MV-4-11 (cell line): Measurements from ENCODE around the gene EPS8L1.
A peak's percentile ranks its signal among the peaks of the same experiment; 100 is the strongest.

Experiments
- DNase-seq: peaks from one replicate; lab custom pipeline; 2025; lab: John Stamatoyannopoulos, UW

Gene EPS8L1

DNA sequence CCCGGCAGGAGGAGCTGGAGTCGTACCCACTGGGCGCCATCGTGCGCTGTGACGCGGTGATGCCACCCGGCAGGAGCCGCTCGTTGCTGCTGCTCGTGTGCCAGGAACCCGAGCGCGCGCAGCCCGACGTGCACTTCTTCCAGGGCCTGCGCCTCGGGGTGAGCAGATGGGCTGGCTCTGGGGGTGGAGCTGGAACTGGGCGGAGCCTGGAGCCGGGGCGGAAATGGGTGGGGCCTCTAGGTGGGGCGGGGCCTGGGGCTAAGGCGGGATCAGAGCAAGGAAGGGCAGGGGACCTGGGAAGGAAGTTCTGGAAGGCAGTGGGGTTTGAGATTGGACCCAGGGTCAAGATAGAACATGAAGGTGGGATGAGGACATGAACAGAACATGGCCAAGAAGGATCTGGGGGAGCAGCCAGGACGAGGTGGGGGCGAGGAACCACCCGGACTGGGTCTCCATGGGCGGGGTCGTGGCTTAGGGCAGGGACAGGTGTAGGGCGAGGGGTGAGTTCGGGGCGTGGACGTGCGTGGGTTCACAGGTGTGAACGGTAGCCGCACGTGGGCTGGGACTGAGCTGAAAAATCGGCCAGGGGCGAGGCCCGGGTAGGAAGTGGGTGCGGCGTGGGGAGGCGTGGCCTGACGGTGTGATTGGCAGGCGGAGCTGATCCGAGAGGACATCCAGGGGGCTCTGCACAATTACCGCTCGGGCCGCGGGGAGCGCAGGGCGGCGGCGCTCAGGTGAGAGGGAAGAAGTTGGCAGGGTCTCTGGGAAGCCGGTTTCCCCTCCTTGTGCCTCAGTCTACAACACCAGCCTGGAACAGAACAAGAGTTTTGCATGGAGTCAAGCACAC lies 4.7 kb downstream of the EPS8L1 start:
- DNase-seq = peak; percentile 88

DNA sequence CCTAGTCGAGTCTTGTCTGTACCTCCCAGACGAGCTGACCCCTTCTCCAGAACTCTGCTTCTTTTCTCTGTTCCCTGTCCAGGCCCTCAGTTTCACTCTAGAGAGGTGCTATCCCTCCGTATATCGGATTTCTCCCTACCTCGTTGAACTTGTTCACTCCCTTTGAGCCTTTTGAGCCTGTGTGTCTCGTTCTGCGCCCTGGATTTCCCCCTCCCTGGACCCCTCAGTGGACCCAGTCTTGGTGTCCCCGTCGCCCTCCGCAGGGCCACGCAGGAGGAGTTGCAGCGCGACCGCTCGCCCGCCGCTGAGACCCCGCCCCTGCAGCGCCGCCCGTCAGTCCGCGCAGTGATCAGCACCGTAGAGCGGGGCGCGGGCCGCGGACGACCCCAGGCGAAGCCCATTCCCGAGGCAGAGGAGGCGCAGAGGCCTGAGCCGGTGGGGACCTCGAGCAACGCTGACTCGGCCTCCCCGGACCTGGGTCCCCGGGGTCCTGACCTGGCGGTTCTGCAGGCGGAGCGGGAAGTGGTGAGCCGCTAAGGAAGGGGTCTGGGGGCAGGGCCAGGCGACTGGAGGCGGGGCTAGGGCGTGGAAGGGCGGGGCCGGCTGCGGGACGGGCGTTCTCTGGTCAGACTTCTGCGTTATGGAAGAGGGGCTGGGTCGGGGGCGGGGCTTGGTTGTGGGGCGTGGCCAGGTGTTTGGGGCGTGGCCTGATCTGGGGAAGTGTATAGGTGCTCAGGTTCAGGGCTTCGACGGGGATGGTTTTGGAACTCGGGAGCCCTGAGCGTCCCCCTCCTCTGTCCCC lies 5.5 kb downstream of the EPS8L1 start:
- DNase-seq = peak; percentile 90

DNA sequence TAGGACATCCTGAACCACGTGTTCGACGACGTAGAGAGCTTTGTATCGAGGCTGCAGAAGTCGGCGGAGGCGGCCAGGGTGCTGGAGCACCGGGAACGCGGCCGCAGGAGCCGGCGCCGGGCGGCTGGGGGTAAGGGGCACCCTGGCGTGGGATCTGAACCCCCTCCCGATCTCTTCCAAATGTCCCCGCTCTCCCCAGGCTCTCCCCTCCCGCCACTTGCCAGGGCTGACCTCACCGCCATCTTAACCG lies 6.0 kb downstream of the EPS8L1 start:
- no peak for DNase-seq

DNA sequence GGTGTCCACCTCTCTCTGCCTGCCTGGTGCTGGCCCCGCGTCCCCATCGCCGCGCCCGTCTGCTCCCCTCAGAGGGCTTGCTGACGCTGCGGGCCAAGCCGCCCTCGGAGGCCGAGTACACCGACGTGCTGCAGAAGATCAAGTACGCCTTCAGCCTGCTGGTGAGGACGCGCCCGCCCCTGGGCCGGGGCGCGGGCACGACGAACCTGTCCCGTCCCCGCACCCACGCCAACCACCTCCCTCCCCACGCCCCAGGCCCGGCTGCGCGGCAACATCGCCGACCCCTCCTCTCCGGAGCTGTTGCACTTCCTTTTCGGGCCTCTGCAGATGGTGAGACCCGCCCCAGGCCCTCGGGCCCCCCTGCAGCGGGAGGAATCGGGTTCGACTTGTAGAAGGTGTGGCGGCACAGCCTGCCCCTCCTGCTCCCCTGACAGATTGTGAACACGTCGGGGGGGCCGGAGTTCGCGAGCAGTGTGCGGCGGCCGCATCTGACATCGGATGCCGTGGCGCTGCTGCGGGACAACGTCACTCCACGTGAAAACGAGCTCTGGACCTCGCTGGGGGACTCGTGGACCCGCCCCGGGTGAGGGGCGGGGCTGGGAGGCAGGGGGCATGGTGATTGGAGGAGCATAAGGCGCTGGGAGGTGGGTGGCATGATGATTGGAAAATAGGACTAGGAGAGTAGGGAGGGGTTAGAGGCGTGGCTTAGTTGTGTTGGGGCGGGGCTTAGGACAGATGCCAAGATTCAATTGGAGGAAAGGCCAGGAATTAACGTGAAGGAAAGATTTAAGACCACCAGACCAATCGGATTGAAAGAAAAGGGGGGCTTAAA lies 6.6 kb downstream of the EPS8L1 start:
- no peak for DNase-seq

DNA sequence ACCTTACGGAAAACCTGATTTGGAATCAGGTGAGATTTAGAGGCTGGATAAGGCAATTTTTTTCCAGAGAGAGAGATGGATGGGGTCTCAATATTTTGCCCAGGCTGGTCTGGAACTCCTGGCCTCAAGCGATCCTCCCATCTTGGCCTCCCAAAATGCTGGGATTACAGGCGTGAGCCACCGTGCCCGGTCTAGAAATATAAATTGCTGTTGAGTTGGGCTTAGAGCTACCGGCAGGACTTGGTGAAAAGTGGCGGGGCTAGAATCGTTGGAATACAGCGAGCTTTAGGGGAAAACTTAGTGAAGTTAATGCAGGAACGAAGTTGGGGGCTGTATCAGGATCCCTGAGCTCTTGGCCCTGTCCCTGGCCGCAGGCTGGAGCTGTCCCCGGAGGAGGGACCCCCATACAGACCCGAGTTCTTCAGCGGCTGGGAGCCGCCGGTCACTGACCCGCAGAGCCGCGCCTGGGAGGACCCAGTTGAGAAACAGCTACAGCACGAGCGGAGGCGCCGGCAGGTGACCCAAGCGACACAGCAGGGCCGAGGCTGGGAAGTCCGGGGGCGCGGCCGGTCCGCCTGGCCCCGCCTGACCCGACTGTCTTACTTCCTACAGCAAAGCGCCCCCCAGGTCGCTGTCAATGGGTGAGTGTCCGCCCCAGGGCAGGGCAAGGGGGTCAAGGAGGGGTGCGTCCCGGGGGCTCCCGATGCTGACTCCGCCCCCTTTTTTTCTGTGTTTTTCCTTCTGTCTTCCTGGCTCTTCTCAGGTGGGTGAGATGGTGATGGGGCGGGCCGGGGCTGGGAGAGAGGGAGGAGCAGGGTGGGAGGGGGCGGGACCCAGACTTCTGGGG lies 7.6 kb downstream of the EPS8L1 start:
- no peak for DNase-seq

DNA sequence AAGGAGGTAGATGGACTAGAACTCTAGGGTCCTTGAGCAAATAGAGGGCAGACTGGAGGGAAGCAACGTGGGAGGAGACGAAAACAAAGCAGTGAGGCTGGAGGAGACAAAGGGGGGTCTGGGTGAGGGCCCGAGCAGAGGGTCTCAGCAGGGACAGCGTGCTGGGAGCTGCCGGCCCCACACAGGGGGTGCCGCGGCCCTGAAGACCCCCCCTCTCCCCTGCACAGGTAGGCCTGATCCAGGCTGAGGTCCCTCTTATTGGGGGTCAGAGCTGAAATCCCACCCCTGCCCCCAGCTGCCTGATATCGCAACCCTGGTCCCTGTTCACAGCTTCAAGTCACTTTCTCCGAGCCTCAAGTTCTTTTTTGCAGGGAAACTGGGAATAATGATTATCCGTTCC lies 8.7 kb downstream of the EPS8L1 start:
- DNase-seq = no peak

DNA sequence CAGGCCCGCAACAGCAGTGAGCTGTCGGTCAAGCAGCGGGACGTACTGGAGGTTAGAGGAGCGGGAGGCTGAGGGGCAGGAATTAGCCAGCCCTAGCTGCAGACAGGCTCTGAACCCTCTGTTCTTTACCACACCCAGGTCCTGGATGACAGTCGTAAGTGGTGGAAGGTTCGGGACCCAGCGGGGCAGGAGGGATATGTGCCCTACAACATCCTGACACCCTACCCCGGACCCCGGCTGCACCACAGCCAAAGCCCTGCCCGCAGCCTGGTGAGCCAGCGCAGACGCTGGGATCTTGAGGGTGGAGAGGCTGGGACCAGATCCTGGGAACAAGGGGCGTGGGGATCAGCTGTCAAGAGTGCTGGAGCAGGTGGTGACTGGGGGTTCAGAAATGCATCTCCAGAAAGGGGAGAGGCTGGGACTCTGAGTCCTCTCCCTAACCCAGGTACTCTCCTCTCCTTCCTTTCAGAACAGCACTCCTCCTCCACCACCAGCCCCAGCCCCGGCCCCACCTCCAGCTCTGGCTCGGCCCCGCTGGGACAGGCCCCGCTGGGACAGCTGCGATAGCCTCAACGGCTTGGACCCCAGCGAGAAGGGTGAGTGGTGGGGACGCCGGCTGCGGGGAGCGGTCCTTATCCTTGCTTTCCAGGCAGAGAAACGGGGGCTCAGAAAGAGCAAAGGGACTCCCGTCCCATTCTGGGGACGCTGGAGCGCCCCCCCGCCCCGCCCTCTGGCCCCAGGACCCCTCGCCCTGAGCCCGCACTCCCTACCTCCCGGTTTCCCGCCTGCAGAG lies 10.4 kb downstream of the EPS8L1 start:
- DNase-seq = no peak

DNA sequence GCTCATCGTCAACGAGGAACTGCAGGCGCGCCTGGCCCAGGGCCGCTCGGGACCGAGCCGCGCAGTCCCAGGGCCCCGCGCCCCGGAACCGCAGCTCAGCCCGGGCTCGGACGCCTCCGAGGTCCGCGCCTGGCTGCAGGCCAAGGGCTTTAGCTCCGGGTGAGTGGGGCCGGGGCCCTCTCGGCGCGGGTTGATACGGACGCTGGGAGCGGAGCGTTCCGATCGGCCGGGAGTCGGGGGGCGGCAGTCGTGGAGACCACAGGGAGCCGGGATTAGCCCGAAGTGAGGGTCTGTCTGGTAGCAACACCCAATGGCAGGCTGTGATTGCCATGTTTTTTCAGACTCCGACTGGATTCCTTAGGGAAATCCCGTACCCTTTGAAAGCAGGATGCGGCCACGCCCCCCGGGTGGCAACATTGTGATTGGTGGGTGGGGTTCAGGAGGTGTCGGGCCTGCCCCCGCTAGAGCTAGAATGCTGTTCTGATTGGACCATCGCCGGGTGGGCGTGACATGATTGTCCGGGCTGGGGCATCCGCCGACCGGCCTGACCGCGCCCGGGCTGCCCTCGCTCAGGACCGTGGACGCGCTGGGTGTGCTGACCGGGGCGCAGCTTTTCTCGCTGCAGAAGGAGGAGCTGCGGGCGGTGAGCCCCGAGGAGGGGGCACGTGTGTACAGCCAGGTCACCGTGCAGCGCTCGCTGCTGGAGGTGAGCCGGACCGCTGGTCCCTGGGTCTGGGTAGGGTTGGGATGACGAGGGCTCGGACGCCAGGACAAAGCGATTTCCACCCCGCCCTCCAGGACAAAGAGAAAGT lies 11.3 kb downstream of the EPS8L1 start:
- DNase-seq = no peak

DNA sequence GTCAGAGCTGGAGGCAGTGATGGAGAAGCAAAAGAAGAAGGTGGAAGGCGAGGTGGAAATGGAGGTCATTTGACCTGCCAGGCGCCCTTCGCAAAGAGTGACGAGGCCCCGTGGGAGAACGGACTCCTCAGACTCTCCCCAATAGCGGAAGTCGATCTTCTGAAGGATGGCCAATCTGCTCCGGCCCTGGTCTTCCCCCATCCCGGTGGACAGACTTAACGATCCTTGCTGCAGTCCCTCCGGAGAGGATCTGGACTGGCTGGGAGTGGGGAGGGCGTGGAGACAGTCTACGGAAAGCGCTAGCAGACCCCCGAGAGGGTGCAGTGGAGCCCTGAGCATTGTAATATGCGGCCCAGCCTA lies 11.9 kb downstream of the EPS8L1 start:
- DNase-seq = no peak

DNA sequence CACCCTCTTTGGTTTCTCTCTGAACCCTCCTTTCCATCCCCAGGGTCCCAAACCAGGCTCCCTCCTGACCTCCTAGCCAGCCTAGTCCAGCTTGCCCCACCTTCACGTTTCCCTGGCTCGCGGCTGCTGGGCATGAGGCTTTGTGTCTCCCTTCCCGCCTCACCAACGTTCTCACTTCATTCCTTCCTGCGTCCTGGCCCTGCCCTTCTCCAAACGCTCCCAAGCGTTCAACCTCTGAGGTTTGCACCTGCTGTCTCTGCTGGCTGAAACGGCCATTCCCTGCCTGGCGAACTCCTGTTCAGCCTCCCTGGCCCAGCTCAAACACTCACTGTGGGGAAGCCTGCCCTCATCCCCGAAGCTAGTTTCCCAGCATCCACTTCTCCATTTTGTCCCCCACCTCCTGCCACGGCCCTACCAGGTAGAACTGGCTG lies 12.4 kb downstream of the EPS8L1 start:
- DNase-seq = no peak

DNA sequence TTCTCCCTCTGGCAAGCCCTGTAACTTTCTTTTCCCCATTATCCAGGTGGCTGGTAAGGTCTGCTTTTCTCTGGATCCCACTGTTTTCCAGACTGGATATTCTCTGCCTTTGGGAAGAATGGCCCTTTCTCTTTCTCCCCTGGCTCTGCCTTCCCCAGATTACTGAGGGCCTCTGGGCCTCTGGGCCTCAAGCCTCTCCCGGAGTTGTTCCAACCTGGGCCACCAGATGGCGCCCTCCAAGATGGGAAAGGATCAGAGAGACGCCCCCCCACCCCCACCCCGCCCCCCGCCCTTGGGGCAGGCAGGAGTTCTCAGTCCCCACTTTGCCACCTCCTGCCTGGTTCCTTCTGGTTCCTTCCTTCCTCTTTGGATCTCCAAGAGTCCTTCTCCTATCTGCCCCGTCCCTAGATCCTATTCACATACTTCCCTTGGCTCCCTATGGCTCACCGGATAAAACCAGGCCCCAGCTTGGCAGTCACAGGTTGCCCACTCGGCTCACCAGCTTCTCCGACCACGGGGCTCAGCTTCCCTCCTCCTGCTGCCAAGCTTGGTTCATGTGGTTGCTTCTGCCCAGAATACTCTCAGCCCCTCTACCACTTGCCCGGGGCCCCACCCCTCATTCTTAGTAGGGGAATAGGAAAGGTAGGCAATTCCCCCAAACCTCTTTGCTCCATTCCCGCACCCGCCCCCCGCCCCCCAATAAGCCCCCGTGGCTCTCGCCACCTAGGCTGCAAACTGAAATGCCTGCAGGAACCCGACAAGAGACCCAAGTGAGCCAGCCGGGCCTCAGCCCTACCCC lies 13.1 kb downstream of the EPS8L1 start:
- peak; percentile 60 for DNase-seq

DNA sequence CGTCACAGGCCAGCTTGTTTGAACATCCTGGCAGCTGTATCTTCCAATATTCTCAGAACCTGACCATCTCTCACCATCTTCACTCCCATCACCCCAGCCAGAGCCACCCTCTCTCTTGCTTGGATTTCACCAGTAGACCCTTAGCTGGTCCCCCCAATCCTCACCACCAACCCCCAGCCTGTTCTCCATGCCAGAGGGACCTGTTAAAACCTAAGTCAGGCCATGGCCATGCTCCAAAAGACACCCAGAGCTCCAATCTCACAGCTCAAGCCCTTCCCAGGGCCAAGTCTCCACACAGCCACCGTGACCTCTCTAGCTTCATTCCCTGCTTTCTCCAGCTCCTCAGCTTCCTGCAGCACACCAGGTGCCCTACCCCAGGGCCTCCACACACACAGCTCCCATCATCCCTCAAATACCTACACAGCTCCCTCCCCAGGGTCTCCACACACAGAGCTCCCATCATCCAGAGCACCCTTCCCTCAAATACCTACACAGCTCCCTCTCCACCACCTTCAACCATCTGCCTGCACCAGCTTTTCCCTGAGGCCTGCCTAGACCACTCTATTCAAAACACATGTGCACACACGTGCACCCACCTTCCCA lies 13.8 kb downstream of the EPS8L1 start:
- DNase-seq = no peak

DNA sequence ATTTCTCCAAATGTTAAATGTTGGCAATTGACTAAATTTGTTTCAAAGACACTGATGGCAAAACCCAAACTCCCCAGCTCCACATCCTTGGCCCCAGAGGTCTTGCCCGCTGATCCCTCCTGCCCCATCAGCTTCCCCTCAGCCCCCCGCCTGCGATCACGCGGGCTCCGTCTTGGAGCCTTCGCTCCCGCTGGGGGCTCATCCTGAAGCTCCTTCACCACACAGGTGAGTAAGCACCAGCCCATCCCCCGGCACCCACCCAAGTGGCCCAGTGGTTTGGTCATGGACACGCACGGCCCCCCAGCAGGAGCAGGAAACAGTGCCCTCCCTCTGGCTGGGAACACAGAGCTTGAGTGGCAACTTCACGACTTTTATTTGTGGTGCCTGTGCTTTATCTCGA lies 14.9 kb downstream of the EPS8L1 start:
- DNase-seq = no peak

DNA sequence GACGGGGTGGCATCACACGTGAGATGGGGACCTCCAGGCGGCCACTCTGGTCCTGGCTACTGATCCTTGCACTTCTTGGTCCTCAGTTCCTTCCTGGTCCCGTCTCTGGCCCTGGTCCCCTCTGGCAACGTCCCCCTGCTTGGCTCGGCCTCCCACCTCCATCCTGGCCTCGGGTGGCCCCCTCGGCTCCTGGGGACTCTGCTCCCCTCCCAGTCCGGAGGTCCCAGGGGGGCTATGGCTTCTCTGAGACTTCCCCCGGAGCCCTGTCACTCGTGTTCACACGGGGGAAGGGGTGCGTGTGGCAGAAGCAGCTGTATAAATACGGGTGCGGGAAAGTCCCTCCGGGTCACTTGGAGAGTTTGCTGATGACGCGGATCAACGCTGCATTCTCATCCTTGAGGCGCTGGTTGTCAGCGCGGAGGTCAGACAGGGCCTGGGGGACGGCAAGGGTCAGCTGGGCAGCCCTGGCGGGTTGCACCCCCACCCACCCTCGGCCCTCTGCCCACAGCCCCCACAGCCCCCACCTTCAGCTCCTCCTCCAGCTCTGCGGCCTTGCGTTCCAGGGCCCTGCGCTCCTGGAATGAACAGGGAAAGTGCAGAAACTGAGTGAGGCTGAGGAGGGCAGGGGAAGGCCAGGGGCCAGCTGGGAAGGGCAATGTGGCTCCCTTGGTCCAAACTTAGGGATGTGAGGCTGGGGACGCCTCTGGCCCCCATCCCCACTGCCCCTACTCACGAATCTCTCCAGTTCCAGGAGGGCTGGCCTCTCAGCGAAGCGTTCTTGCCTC lies 15.6 kb downstream of the EPS8L1 start:
- no peak for DNase-seq

DNA sequence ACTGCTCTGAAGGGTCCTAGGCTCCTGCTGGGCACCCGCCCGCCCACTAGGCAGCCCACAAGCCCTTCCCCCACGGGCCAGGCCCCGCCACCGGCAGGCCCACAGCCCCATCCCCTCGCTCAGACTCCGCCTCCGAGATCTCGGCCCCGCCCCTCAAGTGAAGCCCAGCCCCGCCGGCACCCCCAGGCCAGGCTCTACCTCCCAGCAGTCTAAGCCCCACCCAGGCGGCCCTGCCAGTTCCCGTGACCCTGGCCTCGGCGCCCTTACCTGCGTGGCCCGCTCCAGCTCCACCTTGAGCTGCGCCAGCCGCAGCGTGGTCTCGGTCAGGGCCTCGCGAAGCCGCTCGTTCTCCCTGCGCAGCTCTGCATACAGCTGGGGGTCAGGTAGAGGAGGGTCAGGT lies 16.3 kb downstream of the EPS8L1 start:
- no peak for DNase-seq

DNA sequence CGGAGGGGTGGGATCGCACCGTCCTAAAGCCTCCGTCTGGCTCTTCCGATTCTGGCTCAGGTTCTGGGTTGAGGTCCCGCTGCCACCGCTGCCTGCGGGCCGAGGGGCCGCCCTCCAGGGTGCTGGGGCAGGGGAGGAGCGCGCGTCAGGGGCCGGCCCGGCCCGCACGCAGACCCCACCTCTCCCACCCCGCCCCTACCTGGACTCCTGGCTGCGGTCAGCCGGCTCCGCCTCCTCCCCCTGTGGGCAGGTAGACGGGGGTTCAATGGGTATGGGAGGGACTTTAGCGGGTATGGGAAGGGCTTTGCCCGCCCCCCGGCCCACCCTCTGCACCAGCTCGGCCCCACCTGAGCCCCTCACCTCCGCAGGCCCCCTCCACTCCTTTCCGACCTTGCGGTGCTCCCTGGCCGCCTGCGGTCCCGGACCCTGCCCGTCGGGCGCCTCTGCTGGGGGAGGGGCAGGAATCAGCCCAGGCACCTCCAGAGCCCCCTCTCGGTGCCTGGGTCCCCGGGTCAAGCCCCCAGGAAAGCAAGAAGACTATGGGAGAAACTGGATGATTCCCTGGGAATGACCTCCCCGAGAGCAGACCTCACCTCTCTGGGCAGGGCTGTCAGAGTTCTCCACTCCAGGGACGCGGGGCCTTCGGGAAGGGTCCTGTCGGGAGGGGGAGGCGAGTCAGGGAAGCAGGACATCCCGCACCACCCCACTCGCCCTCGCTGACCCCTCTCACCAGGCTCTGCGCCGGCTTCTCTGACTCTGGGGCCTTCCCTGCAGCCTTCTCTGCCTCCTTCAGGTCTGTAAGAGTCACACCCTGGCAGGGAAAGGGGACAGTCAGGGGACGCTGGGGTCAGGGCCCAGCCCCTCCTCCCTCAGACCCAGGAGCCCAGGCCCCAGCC lies 17.0 kb downstream of the EPS8L1 start:
- no peak for DNase-seq
